GM12878 (cell line): Measurements from ENCODE around the gene ZER1.

ENCODE experiments used
- CREM ChIP-seq: IDR thresholded peaks from 2 replicates; pipeline ENCODE4 v1.6.1; 2014; ENCODE audit warnings: antibody characterized with exemption, low read depth
- EZH2 ChIP-seq: IDR thresholded peaks from 2 replicates; pipeline ENCODE4 v1.6.1; 2012; ENCODE audit warnings: low read depth, mild to moderate bottlenecking, control low read depth, inconsistent platforms, low read length, borderline replicate concordance; ENCODE audit not compliant: control insufficient read depth
- MYC ChIP-seq: IDR thresholded peaks from 2 replicates; pipeline ENCODE4 v1.6.1; 2011; ENCODE audit warnings: mild to moderate bottlenecking, low read length, moderate library complexity, inconsistent platforms; ENCODE audit not compliant: insufficient read depth, insufficient replicate concordance, insufficient read length, severe bottlenecking
- TF ChIP-seq, protein P1 (sequence below), 3 experiments: IDR thresholded peaks in 2 of 3; conservative IDR thresholded peaks in 1 of 3; 2 replicates each; pipeline ENCODE4 v1.5.1; 2011; ENCODE audit warnings: low read depth in 3 of 3, low read length in 3 of 3, mild to moderate bottlenecking in 3 of 3, control low read depth in 2 of 3, moderate library complexity in 2 of 3, inconsistent platforms in 1 of 3, mixed read lengths in 1 of 3; ENCODE audit not compliant: control insufficient read depth in 2 of 3, insufficient read depth in 1 of 3; ENCODE audit errors: extremely low read depth in 1 of 3

DNA sequence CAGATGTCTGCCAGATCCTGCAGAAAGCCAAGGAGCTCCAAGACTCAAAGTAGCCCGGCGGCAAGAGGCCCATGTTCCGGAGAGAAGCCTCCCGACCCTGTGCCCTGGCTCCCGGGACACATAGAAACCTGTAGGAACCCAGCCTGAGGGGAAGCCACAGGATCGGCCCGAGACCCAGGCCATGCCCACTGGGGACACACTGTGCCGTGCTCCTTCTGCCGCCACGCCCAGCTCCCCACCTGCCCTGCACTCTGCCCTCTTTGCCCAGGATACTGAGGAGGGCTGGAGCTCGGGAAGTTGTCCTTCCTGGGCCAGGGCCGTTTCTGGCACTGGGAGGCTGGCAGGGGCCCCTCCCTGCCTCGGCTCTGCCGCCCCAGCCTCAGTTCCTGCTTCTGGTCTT lies 36.1 kb upstream of the ZER1 start:
- TF ChIP-seq EZH2 = no peak
- no peak for TF ChIP-seq CREM
- TF ChIP-seq MYC = no peak
- TF ChIP-seq, protein P1, sequence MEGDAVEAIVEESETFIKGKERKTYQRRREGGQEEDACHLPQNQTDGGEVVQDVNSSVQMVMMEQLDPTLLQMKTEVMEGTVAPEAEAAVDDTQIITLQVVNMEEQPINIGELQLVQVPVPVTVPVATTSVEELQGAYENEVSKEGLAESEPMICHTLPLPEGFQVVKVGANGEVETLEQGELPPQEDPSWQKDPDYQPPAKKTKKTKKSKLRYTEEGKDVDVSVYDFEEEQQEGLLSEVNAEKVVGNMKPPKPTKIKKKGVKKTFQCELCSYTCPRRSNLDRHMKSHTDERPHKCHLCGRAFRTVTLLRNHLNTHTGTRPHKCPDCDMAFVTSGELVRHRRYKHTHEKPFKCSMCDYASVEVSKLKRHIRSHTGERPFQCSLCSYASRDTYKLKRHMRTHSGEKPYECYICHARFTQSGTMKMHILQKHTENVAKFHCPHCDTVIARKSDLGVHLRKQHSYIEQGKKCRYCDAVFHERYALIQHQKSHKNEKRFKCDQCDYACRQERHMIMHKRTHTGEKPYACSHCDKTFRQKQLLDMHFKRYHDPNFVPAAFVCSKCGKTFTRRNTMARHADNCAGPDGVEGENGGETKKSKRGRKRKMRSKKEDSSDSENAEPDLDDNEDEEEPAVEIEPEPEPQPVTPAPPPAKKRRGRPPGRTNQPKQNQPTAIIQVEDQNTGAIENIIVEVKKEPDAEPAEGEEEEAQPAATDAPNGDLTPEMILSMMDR (IDR thresholded peaks at IDR 0.05 in 2 of 3, conservative IDR thresholded peaks at IDR 0.05 in 1 of 3; ENCODE audit: control insufficient read depth in 2 of 3, extremely low read depth in 1 of 3, insufficient read depth in 1 of 3, low read depth in 3 of 3, low read length in 3 of 3) = no peak
